ENCODE measurements around the gene VAT1.

DNA sequence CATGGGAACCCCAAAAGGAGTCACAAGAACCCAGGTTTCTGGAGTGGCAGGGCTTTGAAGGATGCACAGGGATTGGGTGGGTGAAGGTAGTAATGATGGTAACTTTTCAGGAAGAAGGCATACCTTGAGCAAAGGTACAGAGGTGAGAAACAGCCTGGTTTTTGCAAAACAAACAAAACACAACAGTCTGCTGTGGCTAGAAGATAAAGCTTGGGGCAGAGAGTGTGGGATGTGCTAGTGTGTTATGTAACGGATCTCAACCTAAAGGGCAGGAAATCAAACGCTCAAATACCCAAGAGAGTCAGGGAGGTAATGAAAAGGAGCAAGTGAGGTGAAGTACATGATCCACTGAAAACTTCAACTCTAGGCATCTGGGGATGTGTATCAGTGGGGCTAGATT, 46.9 kb downstream of the VAT1 start:
- TF ChIP-seq CTCF (IDR thresholded peaks at IDR 0.05) (no peak), POLR2A (IDR thresholded peaks at IDR 0.05) (no peak)
